GM19193 (cell line): ENCODE data around the gene CLPTM1L.

ENCODE experiments used
- POLR2A ChIP-seq: IDR thresholded peaks from 4 replicates; pipeline ENCODE4 v1.6.1; 2011; ENCODE audit not compliant: insufficient read depth, insufficient read length; ENCODE audit errors: extremely low read depth

CLPTM1L gene

DNA sequence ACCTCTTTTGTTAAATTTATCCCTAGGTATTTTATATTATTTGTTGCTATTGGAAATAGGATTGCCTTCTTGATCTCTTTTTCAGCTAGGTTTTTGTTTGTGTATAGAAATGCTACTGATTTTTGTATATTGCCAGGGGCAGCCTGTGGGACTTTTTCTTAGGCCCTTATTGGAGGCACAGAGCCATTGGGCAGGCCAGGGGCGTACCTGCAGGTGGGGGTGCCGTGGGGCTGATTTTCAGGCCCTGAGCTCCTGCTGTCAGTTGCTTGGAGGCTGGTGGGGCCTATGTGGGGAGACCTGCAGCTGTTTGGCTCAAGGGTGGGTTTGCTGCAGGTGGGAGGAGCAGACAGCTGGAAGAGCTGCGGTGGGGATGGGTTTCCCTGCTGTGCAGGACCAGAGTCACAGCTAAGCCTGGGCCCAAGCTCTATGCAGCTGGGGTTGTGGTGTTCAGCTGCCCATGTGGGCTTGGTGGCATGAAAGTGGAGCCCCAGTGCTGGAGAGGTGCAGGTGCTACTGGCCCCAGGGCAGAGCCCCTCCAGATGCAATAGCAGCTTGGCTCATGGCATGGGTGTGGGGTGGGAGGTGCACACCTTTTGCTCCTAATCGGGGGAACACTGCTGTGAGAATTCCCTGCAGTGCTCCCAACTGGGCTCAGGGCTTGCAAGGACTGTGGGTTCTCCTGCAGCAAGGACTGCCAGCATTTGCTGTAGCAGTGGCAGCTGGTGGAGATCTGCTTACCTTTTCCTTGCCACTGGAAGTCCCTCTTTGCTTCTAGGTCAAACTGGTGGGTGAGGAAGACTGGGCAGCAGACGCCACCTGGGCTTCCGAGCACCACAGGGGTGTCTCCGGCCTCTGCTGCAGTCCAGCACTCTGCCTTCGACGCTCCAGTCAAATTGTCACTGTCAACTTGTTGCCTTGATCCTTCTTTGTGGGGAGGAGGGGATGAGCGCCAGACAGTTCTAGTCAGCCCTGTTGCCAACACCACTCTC lies 7.6 kb upstream of the CLPTM1L start:
- no peak for TF ChIP-seq POLR2A

DNA sequence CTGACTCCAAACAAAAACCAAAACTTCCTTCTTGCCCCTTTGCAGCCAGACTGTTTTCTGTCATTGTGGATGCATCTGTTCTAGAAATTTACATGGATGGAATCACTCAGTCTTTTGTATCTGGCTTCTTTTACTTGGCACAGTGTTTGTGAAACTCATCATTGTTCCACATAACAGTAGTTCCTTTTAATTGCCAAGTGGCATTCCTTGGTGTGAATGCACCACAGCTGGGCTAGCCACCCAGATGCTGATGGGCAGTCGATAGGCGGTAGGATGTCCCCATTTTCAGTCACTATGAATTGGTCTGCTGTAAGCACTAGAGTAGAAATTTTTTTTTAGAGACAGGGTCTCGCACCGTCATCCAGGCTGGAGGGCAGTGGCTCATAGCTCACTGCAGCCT lies 6.3 kb upstream of the CLPTM1L start:
- no peak for TF ChIP-seq POLR2A

DNA sequence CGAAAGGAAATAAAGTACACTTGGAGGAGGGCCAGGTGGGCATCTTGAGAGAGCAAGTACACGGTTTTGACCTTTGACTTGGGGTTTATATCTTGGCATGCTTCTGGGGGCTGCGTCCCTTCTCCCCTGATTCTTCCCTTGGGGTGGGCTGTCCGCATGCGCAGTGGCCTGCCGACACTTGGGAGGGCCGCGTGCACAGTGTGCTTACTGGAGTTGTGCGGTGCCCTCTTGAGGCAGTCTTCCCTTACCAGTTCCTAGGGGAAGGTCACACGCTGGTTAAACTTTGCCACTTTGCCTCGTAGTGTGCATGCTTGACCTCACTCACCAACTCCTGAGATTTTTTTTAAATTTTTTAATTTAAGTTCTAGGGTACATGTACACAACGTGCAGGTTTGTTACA lies 4.3 kb upstream of the CLPTM1L start:
- no peak for TF ChIP-seq POLR2A

- no peak for TF ChIP-seq POLR2A
Measured at GRCh38 chr5:1348986-1349245, 4.0 kb upstream of the CLPTM1L start.

- no peak for TF ChIP-seq POLR2A
Measured at GRCh38 chr5:1347571-1347970, 2.7 kb upstream of the CLPTM1L start.

- no peak for TF ChIP-seq POLR2A
Measured at GRCh38 chr5:1346627-1347440, 1.9 kb upstream of the CLPTM1L start.

GRCh38 chr5:1345876-1346626 lies 1.2 kb upstream of the CLPTM1L start:
- TF ChIP-seq POLR2A, result no peak

- no peak for TF ChIP-seq POLR2A
Measured at GRCh38 chr5:1343931-1344901, 683 bp downstream of the CLPTM1L start.

DNA sequence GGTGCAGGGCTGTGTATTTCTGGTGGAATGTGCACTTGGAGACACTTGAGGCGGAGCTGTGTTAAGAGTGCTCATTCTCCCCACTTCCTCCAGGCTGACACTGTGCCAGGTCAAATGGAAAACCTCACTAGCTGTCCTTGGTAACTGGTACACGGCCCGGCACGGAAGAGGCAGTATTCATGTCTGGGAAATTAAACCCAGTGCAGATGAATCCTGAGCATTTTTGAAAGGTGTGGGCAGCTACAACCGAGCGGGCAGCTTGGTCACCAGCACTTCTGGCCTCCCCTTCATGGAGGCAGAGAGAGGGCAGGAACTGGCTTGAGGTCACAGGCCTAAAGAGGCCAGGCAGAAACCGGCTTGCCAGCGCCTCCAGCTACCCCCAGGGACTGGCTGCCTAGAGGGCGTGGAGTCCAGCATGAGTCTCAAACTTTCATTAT lies 1.6 kb downstream of the CLPTM1L start:
- no peak for TF ChIP-seq POLR2A

GRCh38 chr5:1342268-1342667 lies 2.6 kb downstream of the CLPTM1L start:
- no peak for TF ChIP-seq POLR2A

- TF ChIP-seq POLR2A, result no peak
Measured at GRCh38 chr5:1341863-1342262, 3.0 kb downstream of the CLPTM1L start.

DNA sequence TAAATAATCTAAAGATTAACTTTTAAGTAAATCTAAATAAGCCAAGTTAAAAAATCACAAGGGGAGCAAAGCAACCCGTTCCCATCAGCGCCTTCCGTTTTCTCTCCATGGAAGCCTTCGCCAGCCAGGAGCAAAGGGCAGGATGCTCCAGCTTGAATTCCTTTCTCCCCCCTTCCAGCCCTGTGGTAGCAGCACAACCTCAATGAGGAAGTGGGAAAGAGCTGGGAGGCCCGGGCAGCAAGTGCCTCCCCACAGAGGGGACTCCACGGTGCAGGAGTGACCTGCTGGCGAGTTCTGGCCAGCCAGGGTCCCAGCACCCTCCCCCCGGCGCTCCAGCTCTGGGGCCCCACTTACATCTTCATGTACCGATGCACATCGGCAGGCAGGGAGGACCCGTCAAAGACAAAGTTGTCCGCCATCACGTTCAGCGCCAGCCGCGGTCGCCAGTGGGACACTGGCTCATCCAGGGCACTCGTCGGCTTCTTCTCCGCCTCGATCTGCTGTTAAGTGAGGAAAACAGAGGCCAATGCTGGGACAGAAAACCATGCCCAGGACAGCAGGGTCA lies 6.3 kb downstream of the CLPTM1L start:
- no peak for TF ChIP-seq POLR2A

DNA sequence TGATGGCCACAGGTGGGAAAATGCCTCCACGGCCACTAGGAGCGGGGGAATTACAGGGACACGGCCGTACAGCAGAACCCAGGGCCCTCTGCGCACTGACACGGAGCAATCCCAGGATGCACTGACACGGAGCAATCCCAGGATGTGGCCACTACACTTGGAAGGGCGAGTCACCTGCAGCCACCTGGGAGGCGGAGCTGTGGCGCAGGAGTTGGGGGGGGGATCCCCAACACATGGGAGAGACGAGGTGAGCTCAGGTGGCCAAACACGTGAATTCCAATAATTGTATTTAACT lies 6.8 kb downstream of the CLPTM1L start:
- no peak for TF ChIP-seq POLR2A
